PC-3 (cell line): ENCODE data around the gene MED12L.

Experiments
- CTCF ChIP-seq: fragments of 300-600 bp; sonication (generic); conservative IDR thresholded peaks from 2 replicates; pipeline ENCODE4 v1.5.1; 2017; ENCODE audit warnings: antibody characterized with exemption, low read depth, mild to moderate bottlenecking, low read length
- EZH2 ChIP-seq: fragments of 300-600 bp; sonication (generic); IDR thresholded peaks from one replicate; pipeline ENCODE4 v1.6.1; 2017; ENCODE audit warnings: antibody characterized with exemption, mild to moderate bottlenecking, low read length; ENCODE audit not compliant: unreplicated experiment
- EZH2phosphoT487 ChIP-seq: fragments of 300-600 bp; sonication (generic); IDR thresholded peaks from 2 replicates; pipeline ENCODE4 v1.6.1; 2018; ENCODE audit warnings: mild to moderate bottlenecking, antibody characterized with exemption, low read length, borderline replicate concordance

GRCh38 chr3:151468284-151468917, 382.9 kb downstream of the MED12L start:
- TF ChIP-seq CTCF (peak; percentile 93), EZH2phosphoT487 (no peak), EZH2 (no peak)
